Measurements from ENCODE around the gene MYO10.

Gene MYO10

DNA sequence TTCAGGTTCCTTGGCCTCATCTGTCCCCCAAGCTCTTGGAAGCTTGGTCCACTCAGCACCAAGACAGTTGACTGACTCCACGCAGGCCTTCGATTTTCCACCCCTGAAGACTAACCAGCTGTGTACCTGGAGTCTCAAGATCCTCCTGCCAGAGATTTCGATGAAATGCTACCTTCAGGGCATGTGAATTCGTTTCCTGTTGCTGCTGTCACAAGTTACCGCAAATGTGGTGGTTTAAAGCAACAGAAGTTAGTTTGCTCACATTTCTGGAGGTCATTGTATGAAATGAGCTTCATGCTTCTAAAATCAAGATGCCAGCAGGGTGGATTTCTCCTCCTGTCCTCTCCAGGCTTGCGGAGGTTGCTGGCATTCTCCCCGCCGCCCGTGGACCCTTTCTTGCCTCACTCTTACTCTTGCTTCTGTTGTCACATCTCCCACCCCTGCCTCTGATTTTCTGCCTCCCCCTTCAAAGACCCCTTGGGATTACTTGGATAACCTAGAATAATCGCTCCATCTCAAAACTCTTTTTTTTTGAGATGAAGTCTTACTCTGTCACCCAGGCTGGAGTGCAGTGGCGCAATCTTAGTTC lies 291.7 kb downstream of the MYO10 start:
- no peak for DNase-seq (ENCODE audit: extremely low read depth in 1 of 2, low read depth in 1 of 2)

DNA sequence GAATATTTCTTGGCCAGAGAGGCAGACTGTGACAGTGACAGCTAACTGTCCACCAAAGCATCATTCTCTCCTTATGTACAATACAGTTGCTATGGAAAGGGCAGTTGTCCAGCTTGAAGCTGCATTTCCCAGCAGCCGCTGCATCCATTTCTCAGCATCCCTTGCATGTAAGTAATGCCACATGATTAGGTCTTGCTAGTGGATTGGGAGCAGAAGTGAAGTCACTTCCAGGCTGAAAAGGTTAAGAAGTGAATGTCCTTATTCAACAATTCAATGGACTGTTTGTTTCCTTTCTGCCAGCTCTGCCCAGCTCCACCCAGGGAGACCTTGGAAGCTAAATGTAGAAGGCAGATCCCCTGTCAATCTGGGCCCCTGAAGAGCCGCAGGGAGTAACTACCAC lies 293.2 kb downstream of the MYO10 start:
- DNase-seq (ENCODE audit: extremely low read depth in 1 of 2, low read depth in 1 of 2), result no peak

- DNase-seq (ENCODE audit: extremely low read depth in 1 of 2, low read depth in 1 of 2), result no peak
Observed at GRCh38 chr5:16639206-16639605, 296.9 kb downstream of the MYO10 start.

DNA sequence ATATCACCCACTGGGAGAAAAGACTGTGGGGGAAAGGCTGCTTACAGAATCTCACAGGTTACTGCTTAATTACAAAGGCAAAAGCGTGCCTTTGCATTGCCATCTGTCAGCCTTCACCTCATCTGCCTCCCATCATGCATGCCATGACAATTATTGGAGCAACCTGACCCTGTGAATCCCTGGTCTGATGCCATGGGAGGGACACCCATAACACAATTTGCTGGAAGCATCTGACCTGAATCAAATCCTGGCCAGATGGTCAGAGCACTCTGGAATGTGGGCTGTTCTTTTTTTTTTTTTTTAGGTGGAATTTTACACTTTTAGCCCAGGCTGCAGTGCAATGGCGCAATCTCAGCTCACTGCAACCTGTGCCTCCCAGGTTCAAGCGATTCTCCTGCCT lies 307.7 kb downstream of the MYO10 start:
- no peak for DNase-seq (ENCODE audit: extremely low read depth in 1 of 2, low read depth in 1 of 2)

DNA sequence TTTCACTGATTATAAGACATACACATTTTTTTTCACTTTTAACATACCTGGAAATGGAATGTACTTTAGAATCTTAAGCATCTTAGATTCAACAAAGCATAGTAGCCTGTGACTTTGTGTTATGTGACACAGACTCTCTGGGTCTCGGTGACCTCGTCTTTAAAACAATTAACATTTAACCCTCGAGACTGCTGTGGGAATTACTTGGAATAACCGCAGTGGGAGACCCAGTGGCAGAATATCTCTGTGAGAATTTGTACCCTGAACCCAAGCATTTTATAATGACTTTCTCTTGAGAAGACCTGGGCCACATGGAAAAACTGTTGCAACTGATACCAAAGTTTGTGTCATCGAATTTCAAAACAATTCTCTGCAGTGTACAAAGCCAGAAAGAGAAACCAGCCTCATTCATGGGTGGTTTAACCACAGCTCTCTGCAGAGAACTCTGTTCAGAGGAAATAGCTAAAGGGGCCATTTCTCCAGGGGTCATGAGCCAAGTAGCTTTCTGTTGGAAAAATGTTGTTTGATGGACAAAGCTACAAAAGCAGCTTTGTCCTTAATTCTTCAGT lies 309.3 kb downstream of the MYO10 start:
- no peak for DNase-seq (ENCODE audit: extremely low read depth in 1 of 2, low read depth in 1 of 2)

- no peak for DNase-seq (ENCODE audit: extremely low read depth in 1 of 2, low read depth in 1 of 2)
Observed at GRCh38 chr5:16625096-16625495, 311.0 kb downstream of the MYO10 start.

DNA sequence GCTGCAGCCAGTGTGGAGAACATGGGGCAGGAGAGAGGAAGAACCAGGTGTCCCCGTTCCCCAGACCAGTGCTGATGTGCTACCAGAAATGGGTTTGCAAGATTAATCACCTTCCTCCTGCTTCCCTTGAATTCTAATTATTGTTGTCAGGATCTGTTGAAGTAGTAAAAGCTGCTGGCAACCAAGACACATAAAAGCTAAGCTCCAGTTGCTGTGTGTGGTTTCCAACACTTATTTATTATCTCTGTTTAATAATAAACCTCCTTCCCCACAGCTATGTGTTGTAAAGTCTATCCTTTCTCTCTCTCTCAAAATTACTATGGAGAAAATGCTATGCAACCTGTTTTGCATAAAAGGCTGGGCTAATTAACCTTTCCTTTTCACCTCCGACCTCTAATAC lies 317.0 kb downstream of the MYO10 start:
- DNase-seq (ENCODE audit: extremely low read depth in 1 of 2, low read depth in 1 of 2), result no peak

DNA sequence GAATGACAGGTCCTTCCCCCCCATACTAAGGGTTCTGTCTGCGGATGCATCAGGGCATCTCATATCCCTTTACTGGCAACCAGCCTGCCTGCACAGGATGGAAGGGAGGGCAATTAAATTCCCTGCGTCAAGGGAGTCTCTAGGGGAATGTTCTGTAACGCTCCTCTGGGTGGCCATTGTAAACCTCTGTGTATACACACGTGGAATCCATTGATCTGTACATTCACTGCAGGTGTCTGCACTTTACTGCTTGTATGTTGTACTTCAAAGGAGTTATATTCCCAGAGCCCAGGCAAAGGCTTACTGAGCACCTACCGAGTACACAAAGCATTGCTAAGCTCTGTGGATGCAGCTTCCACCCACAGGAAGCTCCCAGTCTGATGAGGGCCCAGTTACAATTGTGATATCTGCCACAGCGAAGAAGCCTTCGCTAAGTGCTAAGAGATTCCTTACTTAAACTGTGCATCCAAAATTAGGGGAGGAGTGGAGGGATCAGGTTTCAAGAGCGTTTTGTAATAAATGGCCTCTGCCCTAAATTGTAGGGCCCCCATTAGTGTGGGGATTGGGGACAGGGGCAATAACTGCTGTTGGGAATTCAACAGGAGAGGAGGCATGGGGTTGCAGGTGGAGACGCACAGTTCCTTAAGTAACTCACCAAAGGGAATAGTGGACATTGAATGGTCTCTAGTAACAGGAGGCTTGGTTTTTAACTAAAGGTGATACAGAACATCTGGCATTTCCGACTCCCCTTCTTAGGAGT lies 317.8 kb downstream of the MYO10 start:
- DNase-seq (ENCODE audit: extremely low read depth in 1 of 2, low read depth in 1 of 2), result no peak

DNA sequence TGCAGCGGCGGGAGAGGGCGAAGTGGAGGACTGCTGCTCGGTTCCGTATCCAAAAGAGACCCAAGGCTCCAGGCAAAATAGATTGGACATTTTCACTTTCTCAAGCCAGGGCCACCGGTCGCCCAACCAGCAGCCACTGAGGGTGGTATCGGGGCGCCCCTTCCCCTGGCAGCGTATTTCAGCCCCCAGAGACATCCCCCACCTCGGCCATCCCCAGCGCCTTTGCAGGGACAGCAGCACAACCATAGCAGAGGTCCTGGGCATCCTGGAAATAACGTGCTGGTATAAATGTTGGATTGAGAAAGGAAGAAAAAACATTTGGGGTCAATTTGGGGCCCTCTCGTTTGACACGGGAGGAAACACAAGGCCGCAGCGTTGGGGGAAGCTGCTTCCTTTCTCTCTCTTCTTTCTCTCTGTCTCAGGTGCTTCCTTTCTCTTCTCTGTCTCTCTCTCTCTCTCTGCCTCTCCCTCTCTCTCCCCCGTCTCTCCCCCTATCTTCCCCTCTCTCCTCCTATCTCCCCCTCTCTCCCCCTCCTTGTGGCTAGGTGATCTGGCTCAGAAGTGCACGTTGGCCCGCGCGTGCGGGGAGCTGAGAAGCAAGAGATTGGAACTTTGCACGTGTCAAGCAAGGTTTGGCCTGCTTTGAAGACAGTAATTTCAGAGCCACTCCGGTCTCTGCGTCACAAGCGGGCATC lies 318.7 kb downstream of the MYO10 start:
- peak in 1 of 2 donors; percentile 43 for DNase-seq (ENCODE audit: extremely low read depth in 1 of 2, low read depth in 1 of 2)

DNA sequence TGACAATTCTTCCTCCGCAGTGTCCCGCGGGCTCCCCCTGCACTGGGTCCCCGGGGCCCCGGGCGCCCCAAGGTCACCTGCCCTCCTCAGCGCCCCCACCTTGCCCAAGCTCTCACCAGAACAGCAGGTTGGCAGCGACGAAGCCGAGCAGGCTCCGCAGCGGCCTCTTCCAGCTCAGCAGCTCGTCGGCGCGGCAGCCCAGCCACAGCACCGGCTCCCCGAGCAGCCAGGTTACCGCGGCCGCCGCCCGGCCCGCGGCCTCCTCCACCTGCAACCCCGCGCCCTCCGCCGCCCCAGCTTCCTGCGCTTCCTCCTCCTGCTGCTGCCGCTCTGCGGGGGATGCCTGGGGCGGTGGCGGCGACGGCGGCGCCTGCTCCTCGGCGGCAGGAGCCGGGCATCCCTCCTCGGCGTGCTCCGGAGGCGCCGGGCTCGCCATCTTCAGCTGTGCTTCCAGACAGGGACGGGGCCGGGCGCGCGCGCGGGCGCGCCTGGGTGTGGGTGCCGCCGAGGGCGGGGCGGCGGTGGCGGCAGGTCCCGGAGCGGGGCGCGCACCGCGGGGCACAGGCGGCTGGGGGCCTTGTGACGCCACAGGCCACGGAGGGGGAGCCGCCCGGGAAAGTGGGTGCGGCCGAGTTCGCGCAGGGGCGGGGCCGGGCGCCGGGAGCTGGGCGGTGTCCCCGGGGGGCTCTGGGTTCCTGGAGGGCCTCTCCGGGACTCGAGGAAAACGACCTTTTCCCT lies 319.4 kb downstream of the MYO10 start, which contains the start of gene RETREG1:
Gene RETREG1, minus strand, starts transcription at position 462 of the 738 bp plus-strand sequence. Its CDS starts 26 bp downstream, at position 436.
- peak; percentile 59 to 68 for DNase-seq (ENCODE audit: extremely low read depth in 1 of 2, low read depth in 1 of 2)

GRCh38 chr5:16615741-16616535 lies 320.1 kb downstream of the MYO10 start:
- DNase-seq (ENCODE audit: extremely low read depth in 1 of 2, low read depth in 1 of 2), result no peak

GRCh38 chr5:16612007-16612406 lies 324.1 kb downstream of the MYO10 start:
- no peak for DNase-seq (ENCODE audit: extremely low read depth in 1 of 2, low read depth in 1 of 2)
